Muscle of leg (tissue), 11 donors: ENCODE results near the gene CC2D1A. TPM values are rescaled to one million over a fixed set of nuclear protein-coding genes. Genes with fewer than 3 reads are reported as not detected.

Experiments used
- DNase-seq: peaks from one replicate; pipeline ENCODE4 v3.0.0; 2013
- H3K27ac ChIP-seq: one replicate; pipeline ENCODE4 v1.5.1; 2013; ENCODE audit warnings: mild to moderate bottlenecking, low read length, control low read depth
- H3K27me3 ChIP-seq: one replicate; pipeline ENCODE4 v1.6.1; 2013; ENCODE audit warnings: low read length; ENCODE audit not compliant: control insufficient read depth, insufficient read depth
- H3K36me3 ChIP-seq: one replicate; pipeline ENCODE4 v1.6.1; 2013; ENCODE audit warnings: low read length; ENCODE audit not compliant: control insufficient read depth, insufficient read depth
- H3K4me1 ChIP-seq: one replicate; pipeline ENCODE4 v1.6.1; 2013; ENCODE audit warnings: low read length; ENCODE audit not compliant: control insufficient read depth, insufficient read depth
- H3K4me3 ChIP-seq: one replicate; pipeline ENCODE4 v1.5.1; 2013; ENCODE audit warnings: low read length, control low read depth
- H3K9me3 ChIP-seq: replicated peaks from 2 replicates; pipeline ENCODE4 v1.6.1; 2013; ENCODE audit warnings: low read depth, low read length; ENCODE audit not compliant: control insufficient read depth
- WGBS: methylation state at CpG from one replicate; pipeline ENCODE4 v1.1.5; 2013; ENCODE audit warnings: missing lambda C conversion rate; ENCODE audit not compliant: insufficient coverage; 5-methylcytosine and 5-hydroxymethylcytosine counted together
- polyA plus RNA-seq, 8 donors: library from polyadenylated mRNA; unstranded; fragments of 120-200 nt; gene quantifications; one replicate each; pipeline versions ENCODE4 v1.2.1 to v1.2.3, GENCODE V29; 2013; ENCODE audit warnings: inconsistent platforms in 1 of 8, low replicate concordance in 1 of 8; ENCODE audit not compliant: insufficient read length in 8 of 8, insufficient read depth in 1 of 8
- total RNA-seq: library from RNA; stranded (reverse); fragments of 120-200 nt; gene quantifications from one replicate; pipeline ENCODE4 v1.2.4, GENCODE V29; 2013

The CC2D1A gene
- total and polyA plus RNA-seq, 9 donors, result 8.7 to 18.6 (median 14.4) TPM

DNA sequence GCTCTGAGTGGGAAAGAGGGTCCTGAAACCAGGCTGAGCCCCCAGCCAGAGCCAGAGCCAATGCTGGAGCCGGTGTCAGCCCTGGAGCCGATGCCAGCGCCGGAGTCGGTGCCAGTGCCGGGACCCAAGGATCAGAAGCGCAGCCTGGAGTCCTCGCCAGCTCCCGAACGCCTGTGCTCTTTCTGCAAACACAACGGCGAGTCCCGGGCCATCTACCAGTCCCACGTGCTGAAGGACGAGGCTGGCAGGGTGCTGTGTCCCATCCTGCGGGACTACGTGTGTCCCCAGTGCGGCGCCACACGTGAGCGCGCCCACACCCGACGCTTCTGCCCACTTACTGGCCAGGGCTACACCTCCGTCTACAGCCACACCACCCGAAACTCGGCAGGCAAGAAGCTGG is 28.7 kb upstream of the CC2D1A start:
- H3K4me3 ChIP-seq, result no peak overlapping the region
- no peaks in the 10 kb centered on the region for H3K9me3 ChIP-seq
- H3K36me3 ChIP-seq, result peaks cover 3% of the 10 kb centered on the region
- H3K27me3 ChIP-seq, result no peaks in the 10 kb centered on the region
- H3K27ac ChIP-seq, result no peak overlapping the region
- no peak for DNase-seq
- 84% methylated on average over 27 of the region's 27 CpGs for WGBS
- peaks cover 34% of the 10 kb centered on the region for H3K4me1 ChIP-seq

DNA sequence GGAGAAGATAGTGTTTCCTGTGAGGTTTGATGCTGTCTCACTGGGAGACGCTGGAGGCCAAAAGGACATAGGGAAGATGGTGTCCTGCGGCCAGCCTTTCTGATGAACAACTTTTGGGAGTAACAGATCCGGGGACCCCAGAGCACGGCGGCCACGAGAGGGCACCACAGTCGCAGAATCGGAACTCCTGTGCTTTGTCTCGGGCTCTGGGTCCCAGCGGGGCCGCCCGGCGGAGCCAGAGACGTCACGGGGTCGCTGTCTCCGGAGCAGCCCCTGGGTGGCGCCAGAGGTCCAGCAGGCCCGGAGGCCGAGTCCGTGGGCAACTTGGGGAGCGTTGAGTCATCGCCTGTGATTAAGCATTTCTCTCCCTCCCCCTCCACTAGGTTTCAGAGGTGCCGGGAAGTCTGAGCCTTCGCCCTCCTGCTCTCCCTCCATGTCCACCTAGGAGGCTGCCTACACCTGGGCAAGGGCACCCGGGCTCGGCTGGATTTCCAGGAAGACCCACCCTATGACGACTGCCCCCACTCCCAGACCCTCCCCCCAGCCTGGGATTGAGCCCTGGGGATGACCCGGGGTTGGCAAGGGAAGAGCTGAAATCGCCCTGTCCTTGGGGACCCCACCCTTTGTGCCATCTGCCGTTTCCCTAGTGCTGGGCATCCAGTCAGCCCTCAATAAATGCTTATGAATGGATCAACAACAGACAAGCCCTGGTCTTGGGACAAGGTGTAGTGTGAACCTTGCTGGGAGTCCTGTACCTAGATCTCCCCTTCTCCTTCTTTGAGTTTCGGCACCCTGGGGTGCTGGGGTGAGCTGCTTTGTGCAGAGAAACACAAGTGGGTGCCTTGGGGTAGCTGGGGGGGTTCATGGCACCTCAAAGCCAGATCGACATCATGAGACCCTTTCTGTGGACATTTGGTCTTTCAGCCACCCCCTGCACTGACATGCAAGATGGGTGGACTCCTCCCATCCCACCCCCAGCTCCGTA is 25.6 kb upstream of the CC2D1A start:
- 1% methylated on average over 27 of the region's 34 CpGs for WGBS
- H3K4me1 ChIP-seq, result peaks cover 41% of the 10 kb centered on the region
- H3K27me3 ChIP-seq, result no peaks in the 10 kb centered on the region
- H3K9me3 ChIP-seq, result no peaks in the 10 kb centered on the region
- peak; percentile 96 for DNase-seq
- peak overlapping the region; percentile 20 for H3K4me3 ChIP-seq
- H3K27ac ChIP-seq, result peak overlapping the region; percentile 78
- peaks cover 3% of the 10 kb centered on the region for H3K36me3 ChIP-seq

DNA sequence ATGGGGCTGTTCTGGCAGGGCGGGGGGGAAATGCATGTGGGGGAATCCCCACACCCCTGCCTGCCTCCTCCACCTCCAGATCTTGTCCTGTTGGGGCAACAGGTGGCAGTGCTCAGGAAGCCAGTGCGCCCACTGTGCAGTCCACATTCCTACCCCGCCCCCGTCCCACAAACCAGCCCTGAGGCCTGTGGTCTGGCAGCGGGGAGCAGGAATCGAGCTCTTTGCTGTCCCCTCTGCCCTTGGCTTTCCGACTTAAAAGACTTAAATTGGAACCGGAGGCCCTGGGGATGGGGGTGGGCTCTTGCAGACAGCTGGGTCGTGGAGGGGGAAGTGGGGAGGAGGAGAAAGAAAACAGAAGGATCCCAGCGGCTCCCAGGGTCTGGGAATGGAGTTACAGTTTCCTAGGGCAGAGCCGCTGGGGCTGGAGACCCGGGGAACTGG is 24.7 kb upstream of the CC2D1A start:
- 16% methylated on average over 6 of the region's 12 CpGs for WGBS
- peaks cover 41% of the 10 kb centered on the region for H3K4me1 ChIP-seq

GRCh38 chr19:13881692-13882418 is 24.1 kb upstream of the CC2D1A start:
- peak overlapping the region; percentile 78 for H3K27ac ChIP-seq
- H3K27me3 ChIP-seq, result no peaks in the 10 kb centered on the region
- peaks cover 3% of the 10 kb centered on the region for H3K36me3 ChIP-seq
- WGBS, result 31% methylated on average over 6 of the region's 17 CpGs
- DNase-seq, result peak; percentile 54
- no peak overlapping the region for H3K4me3 ChIP-seq
- H3K4me1 ChIP-seq, result peaks cover 41% of the 10 kb centered on the region
- no peaks in the 10 kb centered on the region for H3K9me3 ChIP-seq

More for the DNA sequence above, 24.7 kb upstream of the CC2D1A start:
- no peaks in the 10 kb centered on the region for H3K9me3 ChIP-seq
- H3K36me3 ChIP-seq, result peaks cover 3% of the 10 kb centered on the region
- DNase-seq, result peak; percentile 59
- no peaks in the 10 kb centered on the region for H3K27me3 ChIP-seq
- no peak overlapping the region for H3K4me3 ChIP-seq
- H3K27ac ChIP-seq, result peak overlapping the region; percentile 78

- 79% methylated on average over 2 of the region's 5 CpGs for WGBS
- no peaks in the 10 kb centered on the region for H3K9me3 ChIP-seq
- no peak overlapping the region for H3K4me3 ChIP-seq
- peaks cover 41% of the 10 kb centered on the region for H3K4me1 ChIP-seq
- H3K27ac ChIP-seq, result no peak overlapping the region
- peaks cover 3% of the 10 kb centered on the region for H3K36me3 ChIP-seq
- H3K27me3 ChIP-seq, result no peaks in the 10 kb centered on the region
- no peak for DNase-seq
Measured at GRCh38 chr19:13882419-13882795, 23.6 kb upstream of the CC2D1A start.

GRCh38 chr19:13882836-13883235 is 23.2 kb upstream of the CC2D1A start:
- no peak overlapping the region for H3K4me3 ChIP-seq
- H3K9me3 ChIP-seq, result no peaks in the 10 kb centered on the region
- no peaks in the 10 kb centered on the region for H3K27me3 ChIP-seq
- 83% methylated on average over 9 of the region's 12 CpGs for WGBS
- H3K36me3 ChIP-seq, result no peaks in the 10 kb centered on the region
- no peak for DNase-seq
- H3K4me1 ChIP-seq, result peaks cover 41% of the 10 kb centered on the region
- H3K27ac ChIP-seq, result no peak overlapping the region

GRCh38 chr19:13883516-13884064 is 22.4 kb upstream of the CC2D1A start:
- Histone ChIP-seq H3K4me3 (no peak overlapping the region), H3K36me3 (no peaks in the 10 kb centered on the region), H3K4me1 (peaks cover 41% of the 10 kb centered on the region), H3K9me3 (no peaks in the 10 kb centered on the region), H3K27ac (no peak overlapping the region), H3K27me3 (no peaks in the 10 kb centered on the region)
- 41% methylated on average over 8 of the region's 10 CpGs for WGBS
- no peak for DNase-seq

DNA sequence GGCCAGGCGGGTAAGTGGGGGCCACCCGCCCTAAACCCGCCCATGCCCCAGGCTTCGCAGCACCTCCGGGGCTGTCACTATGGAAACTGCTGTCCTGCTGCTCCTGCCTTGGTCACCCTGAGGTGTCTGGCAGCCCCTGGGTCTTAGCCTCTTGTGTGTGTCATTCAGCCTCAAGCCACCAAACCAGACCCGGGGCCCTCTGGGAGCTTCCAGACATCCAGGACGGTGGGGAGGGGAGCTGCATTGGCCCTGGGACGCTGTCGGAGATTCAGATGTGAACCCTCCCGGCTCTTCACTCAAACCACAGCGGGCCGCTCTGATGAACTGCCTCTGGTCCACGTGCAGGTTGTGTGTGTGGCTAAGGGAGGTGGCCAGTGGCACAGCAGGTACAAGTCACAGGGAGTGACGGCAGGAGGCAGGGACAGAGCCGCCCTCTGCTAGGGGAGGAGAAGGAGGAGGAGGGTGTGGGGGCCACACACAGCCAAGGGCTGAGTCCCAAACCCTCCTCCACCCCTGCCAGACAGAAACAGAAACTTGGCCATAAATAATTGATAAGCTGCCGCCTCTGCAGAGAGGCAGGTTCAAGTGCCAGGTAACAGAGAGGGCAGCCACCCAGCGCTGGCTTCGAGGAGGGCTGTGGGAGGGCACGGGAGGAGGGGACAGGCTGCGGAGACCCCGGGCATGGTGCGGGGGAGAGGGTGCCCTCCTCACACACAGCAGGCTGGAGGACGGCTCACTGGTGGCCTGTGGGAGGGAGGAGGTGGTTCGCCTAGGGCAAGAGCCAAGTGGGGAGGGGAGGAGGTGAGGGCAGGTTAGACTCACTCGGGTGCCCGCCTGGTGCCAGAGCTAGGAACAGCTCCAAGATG is 21.0 kb upstream of the CC2D1A start:
- H3K36me3 ChIP-seq, result no peaks in the 10 kb centered on the region
- WGBS, result 73% methylated on average over 15 of the region's 26 CpGs

DNA sequence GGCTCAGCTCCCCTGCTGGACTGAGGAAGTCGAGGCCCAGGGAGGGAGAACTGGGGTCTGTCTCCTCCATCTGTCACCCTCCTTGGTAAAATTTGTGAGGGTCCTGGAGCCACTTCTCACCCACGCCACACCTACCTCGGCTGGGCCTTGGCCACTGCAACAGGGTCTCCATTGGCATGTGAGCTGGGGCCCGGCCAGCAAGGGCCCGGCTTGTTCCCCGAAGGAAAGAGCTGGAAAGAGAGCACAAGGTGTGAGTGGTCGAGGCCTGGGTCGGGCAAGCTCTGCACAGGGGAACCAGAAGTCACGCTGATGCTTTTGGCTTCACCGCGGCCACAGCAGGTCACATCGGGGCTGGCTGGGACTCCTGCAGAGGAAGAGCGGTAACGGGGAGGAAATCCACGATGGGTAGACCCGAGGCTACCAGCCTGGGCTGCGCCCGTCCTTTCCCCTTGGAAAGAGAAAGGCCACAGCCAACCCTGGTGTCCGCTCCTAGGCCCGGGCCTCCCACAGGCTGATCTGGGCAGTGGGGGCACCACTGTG is 20.1 kb upstream of the CC2D1A start:
- H3K27ac ChIP-seq, result no peak overlapping the region
- no peak for DNase-seq
- H3K4me1 ChIP-seq, result peaks cover 28% of the 10 kb centered on the region
- H3K36me3 ChIP-seq, result no peaks in the 10 kb centered on the region
- no peak overlapping the region for H3K4me3 ChIP-seq
- WGBS, result 88% methylated on average over 19 of the region's 20 CpGs
- H3K27me3 ChIP-seq, result no peaks in the 10 kb centered on the region
- no peaks in the 10 kb centered on the region for H3K9me3 ChIP-seq

More for the DNA sequence above, 21.0 kb upstream of the CC2D1A start:
- no peaks in the 10 kb centered on the region for H3K27me3 ChIP-seq
- DNase-seq, result no peak
- H3K27ac ChIP-seq, result no peak overlapping the region
- H3K4me3 ChIP-seq, result no peak overlapping the region
- no peaks in the 10 kb centered on the region for H3K9me3 ChIP-seq
- peaks cover 37% of the 10 kb centered on the region for H3K4me1 ChIP-seq
